ENCODE data around the gene BAIAP2L1.
"Not testable (repeated sequence)": the region's sequence is repeated elsewhere in the genome, so short reads cannot be mapped to it uniquely, and the experiment has no call there.

Gene BAIAP2L1

GRCh38 chr7:98414205-98414900 is 13.5 kb upstream of the BAIAP2L1 start:
- DNase-seq = no peak
- Histone ChIP-seq H3K9me3 (replicated peaks; ENCODE audit: insufficient read depth, low read length) (no peaks in the 10 kb centered on the region), H3K4me3 (ENCODE audit: low read length) (no peak overlapping the region), H2AFZ (ENCODE audit: low read length) (no peak overlapping the region), H3F3A (ENCODE audit: insufficient read depth, low read length) (no peaks in the 10 kb centered on the region), H3K79me2 (ENCODE audit: low read length) (no peaks in the 10 kb centered on the region), H3K9ac (ENCODE audit: low read length) (no peak overlapping the region), H3K27me3 (replicated peaks; ENCODE audit: insufficient read depth, low read length) (no peaks in the 10 kb centered on the region), H3K4me1 (ENCODE audit: low read length) (no peaks in the 10 kb centered on the region), H3K4me2 (ENCODE audit: low read depth, low read length) (no peak overlapping the region), H4K20me1 (ENCODE audit: insufficient read depth, low read length) (no peaks in the 10 kb centered on the region), H3K9me2 (replicated peaks; ENCODE audit: insufficient read depth, low read length) (no peaks in the 10 kb centered on the region), H3K36me3 (replicated peaks; ENCODE audit: insufficient read depth, low read length) (no peaks in the 10 kb centered on the region), H3K27ac (ENCODE audit: low read length) (no peak overlapping the region)
- TF ChIP-seq EZH2phosphoT487 (IDR thresholded peaks at IDR 0.05; ENCODE audit: low read length) (no peak), CTCF (IDR thresholded peaks at IDR 0.05; ENCODE audit: low read length) (no peak), EZH2 (optimal IDR thresholded peaks at IDR 0.05; ENCODE audit: low read depth, low read length) (no peak)

- H3K4me1 ChIP-seq (ENCODE audit: low read length); H3F3A ChIP-seq (ENCODE audit: insufficient read depth, low read length); H3K9me2 ChIP-seq (replicated peaks; ENCODE audit: insufficient read depth, low read length); H3K9me3 ChIP-seq (replicated peaks; ENCODE audit: insufficient read depth, low read length); H3K36me3 ChIP-seq (replicated peaks; ENCODE audit: insufficient read depth, low read length); H3K27me3 ChIP-seq (replicated peaks; ENCODE audit: insufficient read depth, low read length); H2AFZ ChIP-seq (ENCODE audit: low read length); H3K79me2 ChIP-seq (ENCODE audit: low read length); DNase-seq; H3K4me3 ChIP-seq (ENCODE audit: low read length); H4K20me1 ChIP-seq (ENCODE audit: insufficient read depth, low read length); H3K4me2 ChIP-seq (ENCODE audit: low read depth, low read length); H3K9ac ChIP-seq (ENCODE audit: low read length); H3K27ac ChIP-seq (ENCODE audit: low read length): not testable (repeated sequence)
Measured at GRCh38 chr7:98413655-98414054, 12.8 kb upstream of the BAIAP2L1 start.

GRCh38 chr7:98409843-98410242 is 9.0 kb upstream of the BAIAP2L1 start:
- Histone ChIP-seq H3F3A (ENCODE audit: insufficient read depth, low read length) (no peaks in the 10 kb centered on the region), H3K79me2 (ENCODE audit: low read length) (no peaks in the 10 kb centered on the region), H3K4me3 (ENCODE audit: low read length) (no peak overlapping the region), H3K4me1 (ENCODE audit: low read length) (no peaks in the 10 kb centered on the region), H3K36me3 (replicated peaks; ENCODE audit: insufficient read depth, low read length) (no peaks in the 10 kb centered on the region), H2AFZ (ENCODE audit: low read length) (no peak overlapping the region), H3K9me2 (replicated peaks; ENCODE audit: insufficient read depth, low read length) (no peaks in the 10 kb centered on the region), H3K27me3 (replicated peaks; ENCODE audit: insufficient read depth, low read length) (no peaks in the 10 kb centered on the region), H3K4me2 (ENCODE audit: low read depth, low read length) (no peak overlapping the region), H3K9ac (ENCODE audit: low read length) (no peak overlapping the region), H4K20me1 (ENCODE audit: insufficient read depth, low read length) (no peaks in the 10 kb centered on the region), H3K9me3 (replicated peaks; ENCODE audit: insufficient read depth, low read length) (no peaks in the 10 kb centered on the region), H3K27ac (ENCODE audit: low read length) (no peak overlapping the region)
- no peak for DNase-seq
- TF ChIP-seq CTCF (IDR thresholded peaks at IDR 0.05; ENCODE audit: low read length) (no peak), EZH2phosphoT487 (IDR thresholded peaks at IDR 0.05; ENCODE audit: low read length) (no peak), EZH2 (optimal IDR thresholded peaks at IDR 0.05; ENCODE audit: low read depth, low read length) (no peak)

- not testable (repeated sequence) for H3K27ac ChIP-seq (ENCODE audit: low read length)
Measured at GRCh38 chr7:98408146-98408545, 7.3 kb upstream of the BAIAP2L1 start.

More at GRCh38 chr7:98408146-98408545, 7.3 kb upstream of the BAIAP2L1 start:
- H3F3A ChIP-seq (ENCODE audit: insufficient read depth, low read length); H3K79me2 ChIP-seq (ENCODE audit: low read length); H3K4me1 ChIP-seq (ENCODE audit: low read length); H2AFZ ChIP-seq (ENCODE audit: low read length); H4K20me1 ChIP-seq (ENCODE audit: insufficient read depth, low read length); H3K4me3 ChIP-seq (ENCODE audit: low read length); H3K4me2 ChIP-seq (ENCODE audit: low read depth, low read length); H3K9me2 ChIP-seq (replicated peaks; ENCODE audit: insufficient read depth, low read length); DNase-seq; H3K36me3 ChIP-seq (replicated peaks; ENCODE audit: insufficient read depth, low read length); H3K9ac ChIP-seq (ENCODE audit: low read length); H3K27me3 ChIP-seq (replicated peaks; ENCODE audit: insufficient read depth, low read length); H3K9me3 ChIP-seq (replicated peaks; ENCODE audit: insufficient read depth, low read length): not testable (repeated sequence)
